ENCODE results near the gene BCAS4. TPM values are rescaled to one million over a fixed set of nuclear protein-coding genes. Genes with fewer than 3 reads are reported as not detected.
A peak's percentile ranks its signal among the peaks of the same experiment; 100 is the strongest.

Gene BCAS4
- polyA plus RNA-seq, 6 donors from 2014 or later, result 62.1 to 82.2 (median 70.3) TPM

- Mint-ChIP-seq H3K36me3 (peaks cover 3 to 8% of the 10 kb centered on the region in 2 donors), H3K4me1 (peaks cover 26 to 34% (median 32%) of the 10 kb centered on the region in 3 donors), H3K4me3 (peak overlapping the region in 7 of 8 donors; percentile 20 to 70 (median 51)), H3K9me3 (no peaks in the 10 kb centered on the region), H3K27me3 (no peaks in the 10 kb centered on the region), H3K27ac (peak overlapping the region in 5 of 6 donors; percentile 19 to 88 (median 80))
- DNase-seq, result no peak
- peak; percentile 41 to 60 for ATAC-seq (ENCODE audit: low read depth in 2 of 2)
Observed at GRCh38 chr20:50848846-50849673, 54.2 kb downstream of the BCAS4 start.

- Mint-ChIP-seq H3K4me3 (no peak overlapping the region), H3K9me3 (no peaks in the 10 kb centered on the region), H3K27me3 (no peaks in the 10 kb centered on the region), H3K36me3 (peaks cover 7 to 16% of the 10 kb centered on the region in 2 donors), H3K4me1 (peaks cover 31 to 40% (median 32%) of the 10 kb centered on the region in 3 donors), H3K27ac (peak overlapping the region in 1 of 6 donors; percentile 66)
- no peak for ATAC-seq (ENCODE audit: low read depth in 2 of 2)
- no peak for DNase-seq
Observed at GRCh38 chr20:50850721-50851286, 55.9 kb downstream of the BCAS4 start.

- no peak for ATAC-seq (ENCODE audit: low read depth in 2 of 2)
- H3K27me3 Mint-ChIP-seq, result no peaks in the 10 kb centered on the region
- H3K36me3 Mint-ChIP-seq, result peaks cover 7 to 10% of the 10 kb centered on the region in 2 donors
- H3K4me1 Mint-ChIP-seq, result peaks cover 27 to 40% (median 32%) of the 10 kb centered on the region in 3 donors
- peak overlapping the region in 1 of 8 donors; percentile 25 for H3K4me3 Mint-ChIP-seq
- H3K27ac Mint-ChIP-seq, result peak overlapping the region in 4 of 6 donors; percentile 47 to 92 (median 63)
- DNase-seq, result no peak
- no peaks in the 10 kb centered on the region for H3K9me3 Mint-ChIP-seq
Observed at GRCh38 chr20:50852085-50852484, 57.2 kb downstream of the BCAS4 start.

- ATAC-seq (ENCODE audit: low read depth in 2 of 2) (no peak), DNase-seq (no peak)
- Mint-ChIP-seq H3K9me3 (no peaks in the 10 kb centered on the region), H3K4me1 (peaks cover 21 to 37% (median 30%) of the 10 kb centered on the region in 3 donors), H3K27ac (no peak overlapping the region), H3K27me3 (no peaks in the 10 kb centered on the region), H3K4me3 (no peak overlapping the region), H3K36me3 (peaks cover 8 to 15% of the 10 kb centered on the region in 2 donors)
Observed at GRCh38 chr20:50854506-50855249, 59.8 kb downstream of the BCAS4 start.

- Mint-ChIP-seq H3K9me3 (no peaks in the 10 kb centered on the region), H3K4me3 (no peak overlapping the region), H3K27me3 (no peaks in the 10 kb centered on the region), H3K4me1 (peaks cover 13 to 30% (median 23%) of the 10 kb centered on the region in 3 donors), H3K27ac (peak overlapping the region in 2 of 6 donors; percentile 33 to 70), H3K36me3 (peaks cover 8 to 15% of the 10 kb centered on the region in 2 donors)
- DNase-seq, result no peak
- no peak for ATAC-seq (ENCODE audit: low read depth in 2 of 2)
Observed at GRCh38 chr20:50855498-50856474, 60.9 kb downstream of the BCAS4 start.

- Mint-ChIP-seq H3K27me3 (no peaks in the 10 kb centered on the region), H3K36me3 (peaks cover 8 to 15% of the 10 kb centered on the region in 2 donors), H3K27ac (peak overlapping the region in 1 of 6 donors; percentile 70), H3K4me1 (peaks cover 13 to 28% (median 21%) of the 10 kb centered on the region in 3 donors), H3K9me3 (no peaks in the 10 kb centered on the region), H3K4me3 (no peak overlapping the region)
- ATAC-seq (ENCODE audit: low read depth in 2 of 2) (no peak), DNase-seq (no peak)
Observed at GRCh38 chr20:50856475-50857041, 61.7 kb downstream of the BCAS4 start.

- Mint-ChIP-seq H3K27ac (no peak overlapping the region), H3K4me3 (no peak overlapping the region), H3K36me3 (peaks cover 8 to 22% of the 10 kb centered on the region in 2 donors), H3K9me3 (no peaks in the 10 kb centered on the region), H3K4me1 (peaks cover 11 to 27% (median 22%) of the 10 kb centered on the region in 3 donors), H3K27me3 (no peaks in the 10 kb centered on the region)
- ATAC-seq (ENCODE audit: low read depth in 2 of 2), result no peak
- no peak for DNase-seq
Observed at GRCh38 chr20:50857348-50857747, 62.5 kb downstream of the BCAS4 start.

- Mint-ChIP-seq H3K4me1 (peaks cover 6 to 28% (median 23%) of the 10 kb centered on the region in 3 donors), H3K27me3 (no peaks in the 10 kb centered on the region), H3K27ac (no peak overlapping the region), H3K36me3 (peaks cover 8 to 24% of the 10 kb centered on the region in 2 donors), H3K4me3 (no peak overlapping the region), H3K9me3 (no peaks in the 10 kb centered on the region)
- DNase-seq (no peak), ATAC-seq (ENCODE audit: low read depth in 2 of 2) (no peak)
Observed at GRCh38 chr20:50858525-50858924, 63.7 kb downstream of the BCAS4 start.

- Mint-ChIP-seq H3K4me3 (peak overlapping the region in 5 of 8 donors; percentile 23 to 70 (median 49)), H3K27ac (peak overlapping the region in 4 of 6 donors; percentile 27 to 91 (median 80)), H3K36me3 (peaks cover 8 to 24% of the 10 kb centered on the region in 2 donors), H3K27me3 (no peaks in the 10 kb centered on the region), H3K4me1 (peaks cover 6 to 31% (median 26%) of the 10 kb centered on the region in 3 donors), H3K9me3 (no peaks in the 10 kb centered on the region)
- ATAC-seq (ENCODE audit: low read depth in 2 of 2) (peak in 1 of 2 donors; percentile 30), DNase-seq (no peak)
Observed at GRCh38 chr20:50859161-50859560, 64.3 kb downstream of the BCAS4 start.

- Mint-ChIP-seq H3K27ac (peak overlapping the region in 1 of 6 donors; percentile 63), H3K9me3 (no peaks in the 10 kb centered on the region)
Observed at GRCh38 chr20:50861012-50861411, 66.2 kb downstream of the BCAS4 start.

GRCh38 chr20:50862546-50862945 is 67.7 kb downstream of the BCAS4 start:
- Mint-ChIP-seq H3K4me3 (no peak overlapping the region), H3K27me3 (no peaks in the 10 kb centered on the region), H3K9me3 (no peaks in the 10 kb centered on the region), H3K27ac (peak overlapping the region in 4 of 6 donors; percentile 45 to 70 (median 53)), H3K4me1 (peaks cover 6 to 24% (median 21%) of the 10 kb centered on the region in 3 donors), H3K36me3 (peaks cover 4 to 16% of the 10 kb centered on the region in 2 donors)
- DNase-seq (no peak), ATAC-seq (ENCODE audit: low read depth in 2 of 2) (no peak)

More at GRCh38 chr20:50861012-50861411, 66.2 kb downstream of the BCAS4 start:
- H3K27me3 Mint-ChIP-seq, result no peaks in the 10 kb centered on the region
- DNase-seq (no peak), ATAC-seq (ENCODE audit: low read depth in 2 of 2) (no peak)
- peaks cover 4 to 16% of the 10 kb centered on the region in 2 donors for H3K36me3 Mint-ChIP-seq
- H3K4me1 Mint-ChIP-seq, result peaks cover 6 to 24% (median 21%) of the 10 kb centered on the region in 3 donors
- H3K4me3 Mint-ChIP-seq, result no peak overlapping the region

- DNase-seq (no peak), ATAC-seq (ENCODE audit: low read depth in 2 of 2) (no peak)
- Mint-ChIP-seq H3K4me3 (no peak overlapping the region), H3K36me3 (peaks cover 0 to 9% of the 10 kb centered on the region in 2 donors), H3K4me1 (peaks cover 8 to 20% (median 10%) of the 10 kb centered on the region in 3 donors), H3K9me3 (no peaks in the 10 kb centered on the region), H3K27me3 (no peaks in the 10 kb centered on the region), H3K27ac (peak overlapping the region in 2 of 6 donors; percentile 27 to 56)
Observed at GRCh38 chr20:50865114-50865513, 70.3 kb downstream of the BCAS4 start.

Data from naive B cell (primary cell).